H1 (cell line): ENCODE measurements around the gene ZBTB48. TPM values are rescaled to one million over a fixed set of nuclear protein-coding genes. Genes with fewer than 3 reads are reported as not detected.

ENCODE experiments used
- CTCF ChIA-PET: fragments of 300-600 bp; sonication (Branson Sonifier 250); formaldehyde crosslinking; loops from one replicate; lab custom pipeline; 2021; ENCODE audit not compliant: partially characterized antibody; lab: Charles Lee
- POLR2A ChIA-PET: fragments of 300-600 bp; sonication (Branson Sonifier 250); formaldehyde crosslinking; loops from one replicate; lab custom pipeline; 2021; ENCODE audit warnings: inconsistent platforms; ENCODE audit not compliant: partially characterized antibody; lab: Charles Lee
- DNase-seq, 2 experiments: peaks; one replicate each; pipeline versions ENCODE4 v3.0.0 to v3.0.0-alpha.2; 2010 to 2022; ENCODE audit warnings: low spot score in 2 of 2, low read depth in 1 of 2, mixed read lengths in 1 of 2
- FAIRE-seq: peaks from 2 replicates; lab custom pipeline; 2011; peaks lifted over from hg19 to GRCh38; lab: Jason Lieb, UNC
- H2AFZ ChIP-seq: 2 replicates; pipeline ENCODE4 v1.8.1; 2012; ENCODE audit warnings: low read length, inconsistent platforms
- H2AK5ac ChIP-seq: 2 replicates; pipeline ENCODE4 v1.6.1; 2013; ENCODE audit warnings: low read depth, low read length
- H2BK120ac ChIP-seq: replicated peaks from 2 replicates; pipeline ENCODE3; 2013; ENCODE audit warnings: low read depth, low read length, inconsistent platforms
- H2BK12ac ChIP-seq: 2 replicates; pipeline ENCODE4 v1.6.1; 2013; ENCODE audit warnings: low read depth, low read length
- H2BK15ac ChIP-seq: 2 replicates; pipeline ENCODE4 v1.6.1; 2013; ENCODE audit warnings: low read length
- H2BK20ac ChIP-seq: 2 replicates; pipeline ENCODE4 v1.6.1; 2013; ENCODE audit warnings: low read length
- H2BK5ac ChIP-seq: 2 replicates; pipeline ENCODE4 v1.6.1; 2013; ENCODE audit warnings: low read depth, low read length
- H3K14ac ChIP-seq: 2 replicates; pipeline ENCODE4 v1.6.1; 2013; ENCODE audit warnings: inconsistent platforms; ENCODE audit not compliant: insufficient read length
- H3K18ac ChIP-seq: 2 replicates; pipeline ENCODE4 v1.6.1; 2013; ENCODE audit warnings: low read length; ENCODE audit errors: extremely low read depth
- H3K23ac ChIP-seq: 2 replicates; pipeline ENCODE4 v1.6.1; 2013; ENCODE audit warnings: inconsistent platforms; ENCODE audit not compliant: insufficient read length
- H3K23me2 ChIP-seq: 2 replicates; pipeline ENCODE4 v1.6.1; 2013; ENCODE audit warnings: low read depth, low read length
- H3K27ac ChIP-seq: 2 replicates; pipeline ENCODE4 v1.6.1; 2011; ENCODE audit warnings: low read depth, low read length, inconsistent platforms
- H3K27me3 ChIP-seq, 4 experiments: replicated peaks in 1 of 4; 1 replicate in 1 of 4; 2 replicates in 3 of 4; pipeline versions ENCODE4 v1.6.1 to v1.8.1; 2011 to 2013; ENCODE audit warnings: low read length in 3 of 4, mild to moderate bottlenecking in 3 of 4, inconsistent platforms in 2 of 4, mixed read lengths in 2 of 4, moderate library complexity in 1 of 4; ENCODE audit not compliant: control insufficient read depth in 3 of 4, insufficient read depth in 3 of 4; ENCODE audit errors: extremely low read depth in 1 of 4
- H3K36me3 ChIP-seq, 4 experiments: 2 replicates each; pipeline versions ENCODE4 v1.6.1 to v1.8.1; 2011 to 2013; ENCODE audit warnings: mild to moderate bottlenecking in 4 of 4, low read length in 3 of 4, moderate library complexity in 2 of 4, control low read depth in 1 of 4, inconsistent platforms in 1 of 4; ENCODE audit not compliant: insufficient read depth in 4 of 4, control insufficient read depth in 2 of 4
- H3K4ac ChIP-seq: replicated peaks from 2 replicates; pipeline ENCODE3; 2013; ENCODE audit warnings: low read length, low read depth, mixed read lengths, inconsistent platforms; ENCODE audit not compliant: insufficient read length
- H3K4me1 ChIP-seq, 4 experiments: replicated peaks in 1 of 4; 1 replicate in 1 of 4; 2 replicates in 3 of 4; pipeline versions ENCODE4 v1.6.1 to v1.8.1; 2011 to 2013; ENCODE audit warnings: low read length in 3 of 4, inconsistent platforms in 2 of 4, mixed read lengths in 1 of 4; ENCODE audit not compliant: insufficient read depth in 4 of 4, control insufficient read depth in 3 of 4
- H3K4me2 ChIP-seq, 2 experiments: 2 replicates each; pipeline versions ENCODE4 v1.6.1 to v1.8.1; 2011 to 2013; ENCODE audit warnings: low read depth in 2 of 2, low read length in 2 of 2, control low read depth in 1 of 2, inconsistent platforms in 1 of 2, mild to moderate bottlenecking in 1 of 2; ENCODE audit not compliant: insufficient read depth in 1 of 2
- H3K4me3 ChIP-seq, 4 experiments: fragments of 200-600, 300-600 bp in 1 of 4; sonication (generic), shearing (Covaris generic), sonication (Bioruptor Twin) in 1 of 4; 2 replicates each; pipeline versions ENCODE4 v1.5.1 to v1.8.1; 2011 to 2016; ENCODE audit warnings: low read length in 4 of 4, low read depth in 3 of 4, control low read depth in 2 of 4, inconsistent platforms in 2 of 4, mild to moderate bottlenecking in 2 of 4, mixed read lengths in 1 of 4, moderate library complexity in 1 of 4; ENCODE audit not compliant: insufficient read depth in 2 of 4; ENCODE audit errors: extremely low read depth in 1 of 4
- H3K56ac ChIP-seq: replicated peaks from 2 replicates; pipeline ENCODE3; 2013; ENCODE audit warnings: low read depth, mild to moderate bottlenecking, mixed read lengths, low read length, inconsistent platforms; ENCODE audit not compliant: insufficient read length
- H3K79me1 ChIP-seq: 2 replicates; pipeline ENCODE4 v1.6.1; 2013; ENCODE audit warnings: low read depth, low read length, control low read depth
- H3K79me2 ChIP-seq, 2 experiments: 2 replicates each; pipeline versions ENCODE4 v1.6.1 to v1.8.1; 2012 to 2013; ENCODE audit warnings: low read length in 2 of 2, mild to moderate bottlenecking in 2 of 2, inconsistent platforms in 1 of 2; ENCODE audit not compliant: insufficient read depth in 2 of 2, control insufficient read depth in 1 of 2
- H3K9ac ChIP-seq, 4 experiments: replicated peaks in 1 of 4; 1 replicate in 1 of 4; 2 replicates in 3 of 4; pipeline versions ENCODE4 v1.6.1 to v1.8.1; 2011 to 2013; ENCODE audit warnings: low read depth in 3 of 4, low read length in 3 of 4, control low read depth in 2 of 4, mild to moderate bottlenecking in 2 of 4, moderate library complexity in 2 of 4, inconsistent platforms in 1 of 4; ENCODE audit errors: extremely low read depth in 1 of 4
- H3K9me3 ChIP-seq, 2 experiments: 2 replicates each; pipeline versions ENCODE4 v1.6.1 to v1.8.1; 2012 to 2013; ENCODE audit warnings: mild to moderate bottlenecking in 2 of 2, moderate library complexity in 2 of 2, control low read depth in 1 of 2, inconsistent platforms in 1 of 2, low read depth in 1 of 2, low read length in 1 of 2, mixed read lengths in 1 of 2; ENCODE audit not compliant: insufficient read depth in 2 of 2
- H4K20me1 ChIP-seq, 2 experiments: replicated peaks in 1 of 2; 2 replicates each; pipeline versions ENCODE3 to v1.8.1; 2011 to 2013; ENCODE audit warnings: inconsistent platforms in 2 of 2, low read length in 2 of 2, mild to moderate bottlenecking in 1 of 2; ENCODE audit not compliant: insufficient read depth in 2 of 2, control insufficient read depth in 1 of 2
- H4K5ac ChIP-seq: 2 replicates; pipeline ENCODE4 v1.6.1; 2013; ENCODE audit warnings: low read length, low read depth, mixed read lengths, inconsistent platforms; ENCODE audit not compliant: insufficient read length
- H4K8ac ChIP-seq: 2 replicates; pipeline ENCODE4 v1.8.0; 2013; ENCODE audit warnings: mild to moderate bottlenecking, moderate library complexity, low read length, inconsistent platforms; ENCODE audit not compliant: insufficient read depth; ENCODE audit errors: extremely low read depth
- H4K91ac ChIP-seq: replicated peaks from 2 replicates; pipeline ENCODE3; 2013; ENCODE audit warnings: low read length, mixed read lengths, inconsistent platforms; ENCODE audit not compliant: insufficient read length
- ATF2 ChIP-seq: IDR thresholded peaks from 2 replicates; pipeline ENCODE4 v1.6.1; 2012; ENCODE audit warnings: low read length, inconsistent platforms
- BCL11A ChIP-seq, 2 experiments: IDR thresholded peaks; one replicate each; pipeline ENCODE4 v1.6.1; 2011; ENCODE audit warnings: low read depth in 2 of 2, low read length in 2 of 2, mild to moderate bottlenecking in 2 of 2
- CBX5 ChIP-seq: fragments of 300-800, 300-1000 bp; sonication (generic); IDR thresholded peaks from 2 replicates; pipeline ENCODE4 v1.7.1; 2016; ENCODE audit warnings: antibody characterized with exemption, low read length, low read depth
- KDM1A ChIP-seq: fragments of 200-600, 300-600 bp; sonication (generic); IDR thresholded peaks from 2 replicates; pipeline ENCODE4 v1.7.1; 2016; ENCODE audit warnings: mild to moderate bottlenecking, low read length, borderline replicate concordance
- KDM4A ChIP-seq: IDR thresholded peaks from one replicate; pipeline ENCODE4 v1.7.1; 2012; ENCODE audit warnings: low read depth, mild to moderate bottlenecking, moderate library complexity, low read length, inconsistent platforms; ENCODE audit not compliant: severe bottlenecking
- NRF1 ChIP-seq: IDR thresholded peaks from 2 replicates; pipeline ENCODE4 v1.6.1; 2011; ENCODE audit warnings: mild to moderate bottlenecking, low read depth, low read length, improper control_type of control experiment
- RFX5 ChIP-seq: IDR thresholded peaks from 2 replicates; pipeline ENCODE4 v1.6.1; 2011; ENCODE audit warnings: low read depth, low read length, improper control_type of control experiment, borderline replicate concordance
- SIN3A ChIP-seq, 2 experiments: IDR thresholded peaks in 1 of 2; conservative IDR thresholded peaks in 1 of 2; 2 replicates each; pipeline ENCODE4 v1.6.1; 2011 to 2012; ENCODE audit warnings: low read length in 2 of 2, improper control_type of control experiment in 1 of 2, low read depth in 1 of 2, mild to moderate bottlenecking in 1 of 2
- TAF7 ChIP-seq: optimal IDR thresholded peaks from 2 replicates; pipeline ENCODE3; 2011; ENCODE audit warnings: low read depth, mild to moderate bottlenecking, inconsistent platforms, low read length, moderate library complexity, borderline replicate concordance
- USF2 ChIP-seq: IDR thresholded peaks from 2 replicates; pipeline ENCODE4 v1.6.1; 2011; ENCODE audit warnings: low read length, improper control_type of control experiment
- WGBS, 2 experiments: shearing (Covaris generic) in 1 of 2; methylation state at CpG; one replicate each; pipeline versions ENCODE4 v1.1.6 to v1.1.7; 2013 to 2015; ENCODE audit warnings: low lambda C conversion rate in 2 of 2, mixed read lengths in 2 of 2, inconsistent platforms in 1 of 2, low coverage in 1 of 2, missing lambda C conversion rate in 1 of 2; ENCODE audit not compliant: insufficient replicate concordance in 2 of 2, insufficient coverage in 1 of 2, insufficient read length in 1 of 2; ENCODE audit errors: extremely low coverage in 1 of 2, missing lambda C conversion rate in 1 of 2; 5-methylcytosine and 5-hydroxymethylcytosine counted together
- polyA plus RNA-seq, 7 experiments: library from polyadenylated mRNA; depleted of rRNA in 3 of 7; stranded (reverse) in 5 of 7; unstranded in 2 of 7; fragments of >200 nt in 5 of 7; fragments of 200-250 nt in 2 of 7; gene quantifications; 1 replicate in 5 of 7; 2 replicates in 1 of 7; 4 replicates in 1 of 7; pipeline versions ENCODE4 v1.2.1 to v1.2.3, GENCODE V29; 2011 to 2013; ENCODE audit warnings: missing spikeins in 2 of 7, mixed read lengths in 2 of 7
- total RNA-seq: library from RNA; stranded (reverse); fragmentation: NEBNext Ultra II Directional; extraction: Animal tissue kit (Norgen Biotek cat#: 25700); gene quantifications from 2 replicates; pipeline ENCODE4 v1.2.1, GENCODE V29; 2021

ZBTB48 gene
- total and polyA plus RNA-seq, 2 of the 8 experiments (the other 6 are each of a cell fraction or from before 2014, with no cell fraction given) = 28.2 to 28.8 TPM

GRCh38 chr1:6638226-6638625, 58.4 kb downstream of the ZBTB48 start:
- no peak overlapping the region for H3K4me2 ChIP-seq
- no peak overlapping the region for H3K56ac ChIP-seq
- CTCF ChIA-PET = interaction anchor here (1.0 to 3.1 kb wide), 4 partner anchors 9 to 38 kb away, joined by 4 to 28 read pairs (median 5); no protein-coding TSS in a partner anchor
- no peak overlapping the region for H3K14ac ChIP-seq
- no peak overlapping the region for H2BK5ac ChIP-seq
- H4K20me1 ChIP-seq = peaks cover 8 to 9% of the 10 kb centered on the region in 2 experiments
- H3K23me2 ChIP-seq = no peaks in the 10 kb centered on the region
- POLR2A ChIA-PET = interaction anchor here (1.4 kb wide), 1 partner anchor 16 kb away, joined by 3 read pairs; no protein-coding TSS in a partner anchor
- no peaks in the 10 kb centered on the region for H3K79me1 ChIP-seq
- 95% methylated on average over 18 of the region's 18 CpGs; no CpG with 5 or more reads in 1 of the 2 experiments for WGBS, 2 experiments
- no peak overlapping the region for H4K8ac ChIP-seq
- no peaks in the 10 kb centered on the region for H3K4me1 ChIP-seq
- H3K4me3 ChIP-seq = no peak overlapping the region
- no peak overlapping the region for H2AK5ac ChIP-seq
- H3K27me3 ChIP-seq = no peaks in the 10 kb centered on the region
- no peak overlapping the region for H2BK12ac ChIP-seq
- H3K9me3 ChIP-seq = no peaks in the 10 kb centered on the region
- no peak overlapping the region for H2BK20ac ChIP-seq
- H3K79me2 ChIP-seq = no peaks in the 10 kb centered on the region
- H2BK15ac ChIP-seq = no peak overlapping the region
- peaks cover 31 to 69% (median 57%) of the 10 kb centered on the region in 4 experiments for H3K36me3 ChIP-seq
- no peak overlapping the region for H4K91ac ChIP-seq
- no peak overlapping the region for H3K23ac ChIP-seq
- FAIRE-seq (no peak), DNase-seq (no peak)
- no peak overlapping the region for H4K5ac ChIP-seq
- H3K9ac ChIP-seq = no peak overlapping the region
- H3K18ac ChIP-seq = no peak overlapping the region
- no peak overlapping the region for H3K4ac ChIP-seq
- no peak overlapping the region for H2BK120ac ChIP-seq
- H2AFZ ChIP-seq = no peak overlapping the region
- H3K27ac ChIP-seq = no peak overlapping the region
- no peak for TF ChIP-seq BCL11A (IDR thresholded peaks at IDR 0.05; ENCODE audit: low read depth in 2 of 2, low read length in 2 of 2)
- TF ChIP-seq TAF7 = no peak
- no peak for TF ChIP-seq USF2
- TF ChIP-seq ATF2 = no peak
- no peak for TF ChIP-seq KDM4A
- TF ChIP-seq NRF1 = no peak
- TF ChIP-seq KDM1A = no peak
- no peak for TF ChIP-seq CBX5
- TF ChIP-seq RFX5 = no peak
- no peak for TF ChIP-seq SIN3A (conservative IDR thresholded peaks at IDR 0.05 in 1 of 2, IDR thresholded peaks at IDR 0.05 in 1 of 2; ENCODE audit: low read depth in 1 of 2, low read length in 2 of 2)
